OCI-LY1 (cell line): ENCODE measurements around the gene VLDLR.

Experiments
- H2AFZ ChIP-seq: fragments of 200-600 bp; sonication (generic), shearing (Covaris generic); 2 replicates; pipeline ENCODE4 v1.6.0; 2014; ENCODE audit warnings: antibody characterized with exemption, mild to moderate bottlenecking, low read length
- H3F3A ChIP-seq: fragments of 200-600 bp; sonication (generic), shearing (Covaris generic); 2 replicates; pipeline ENCODE4 v1.6.0; 2014; ENCODE audit warnings: mild to moderate bottlenecking, antibody characterized with exemption, low read length, moderate library complexity; ENCODE audit not compliant: insufficient read depth
- H3K27ac ChIP-seq: fragments of 200-600 bp; sonication (generic); 2 replicates; pipeline ENCODE4 v1.5.1; 2014; ENCODE audit warnings: low read length, mixed run types, mild to moderate bottlenecking, low read depth; ENCODE audit not compliant: poor library complexity, severe bottlenecking
- H3K27me3 ChIP-seq: fragments of 200-600 bp; sonication (generic); 2 replicates; pipeline ENCODE4 v1.6.0; 2014; ENCODE audit warnings: antibody characterized with exemption, mild to moderate bottlenecking, low read length, moderate library complexity; ENCODE audit not compliant: insufficient read depth
- H3K36me3 ChIP-seq: fragments of 200-600 bp; sonication (generic); 2 replicates; pipeline ENCODE4 v1.6.1; 2014; ENCODE audit warnings: mild to moderate bottlenecking, antibody characterized with exemption, low read length, moderate library complexity, mixed read lengths; ENCODE audit not compliant: insufficient read depth
- H3K4me1 ChIP-seq: fragments of 200-600 bp; sonication (generic); 2 replicates; pipeline ENCODE4 v1.5.1; 2014; ENCODE audit warnings: mild to moderate bottlenecking, low read length, moderate library complexity; ENCODE audit not compliant: insufficient read depth, severe bottlenecking
- H3K4me2 ChIP-seq: fragments of 200-600 bp; sonication (generic), shearing (Covaris generic); 2 replicates; pipeline ENCODE4 v1.6.1; 2014; ENCODE audit warnings: low read length
- H3K4me3 ChIP-seq: fragments of 200-600 bp; sonication (generic); 2 replicates; pipeline ENCODE4 v1.5.1; 2014; ENCODE audit warnings: low read length, low read depth, mild to moderate bottlenecking, mixed read lengths; ENCODE audit not compliant: poor library complexity, severe bottlenecking
- H3K79me2 ChIP-seq: fragments of 200-600 bp; shearing (Covaris generic); 2 replicates; pipeline ENCODE4 v1.6.1; 2016; ENCODE audit warnings: mixed run types, low read length, mixed read lengths; ENCODE audit not compliant: insufficient read depth
- H3K9ac ChIP-seq: fragments of 200-600 bp; sonication (generic), shearing (Covaris generic); 2 replicates; pipeline ENCODE4 v1.6.1; 2014; ENCODE audit warnings: mild to moderate bottlenecking, low read length, mixed read lengths
- H3K9me2 ChIP-seq: fragments of 200-600 bp; sonication (generic), shearing (Covaris generic); 2 replicates; pipeline ENCODE4 v1.6.1; 2014; ENCODE audit warnings: low read depth, mild to moderate bottlenecking, low read length, mixed read lengths
- H3K9me3 ChIP-seq: fragments of 200-600 bp; shearing (Covaris generic); 2 replicates; pipeline ENCODE4 v1.6.1; 2014; ENCODE audit warnings: low read length, mixed read lengths
- H4K20me1 ChIP-seq: fragments of 200-600 bp; sonication (generic), shearing (Covaris generic); 2 replicates; pipeline ENCODE4 v1.6.0; 2016; ENCODE audit warnings: mild to moderate bottlenecking, low read length; ENCODE audit not compliant: insufficient read depth
- CTCF ChIP-seq: fragments of 200-600 bp; sonication (generic), shearing (Covaris generic); IDR thresholded peaks from 2 replicates; pipeline ENCODE4 v1.5.1; 2017; ENCODE audit warnings: mild to moderate bottlenecking, antibody characterized with exemption, low read length, moderate library complexity, mixed read lengths
- EZH2 ChIP-seq: fragments of 200-600 bp; sonication (generic), shearing (Covaris generic); IDR thresholded peaks from 2 replicates; pipeline ENCODE4 v1.8.0; 2017; ENCODE audit warnings: borderline replicate concordance, mixed run types, mild to moderate bottlenecking, antibody characterized with exemption, low read length, moderate library complexity, mixed read lengths

VLDLR gene

GRCh38 chr9:2605246-2605645 lies 16.3 kb upstream of the VLDLR start:
- Histone ChIP-seq H3K4me2 (no peak overlapping the region), H2AFZ (no peak overlapping the region), H3K79me2 (no peaks in the 10 kb centered on the region), H3K9me3 (no peaks in the 10 kb centered on the region), H3K27ac (no peak overlapping the region), H3K9ac (no peak overlapping the region), H3K4me3 (no peak overlapping the region), H3K36me3 (no peaks in the 10 kb centered on the region), H3K27me3 (no peaks in the 10 kb centered on the region; the same call in 1 of the 2 replicates), H3K9me2 (no peaks in the 10 kb centered on the region), H3K4me1 (no peaks in the 10 kb centered on the region), H3F3A (no peaks in the 10 kb centered on the region), H4K20me1 (no peaks in the 10 kb centered on the region)
- TF ChIP-seq EZH2 (no peak), CTCF (no peak)

- no peak overlapping the region for H2AFZ ChIP-seq
- no peaks in the 10 kb centered on the region for H3K36me3 ChIP-seq
- no peak overlapping the region for H3K4me3 ChIP-seq
- TF ChIP-seq CTCF, result no peak
- no peak for TF ChIP-seq EZH2
- H3K9me3 ChIP-seq, result no peaks in the 10 kb centered on the region
- H3K9me2 ChIP-seq, result no peaks in the 10 kb centered on the region
- no peaks in the 10 kb centered on the region; the same call in 1 of the 2 replicates for H3K27me3 ChIP-seq
- H4K20me1 ChIP-seq, result no peaks in the 10 kb centered on the region
- H3K9ac ChIP-seq, result no peak overlapping the region
- H3K4me2 ChIP-seq, result no peak overlapping the region
- H3K79me2 ChIP-seq, result no peaks in the 10 kb centered on the region
- H3K27ac ChIP-seq, result no peak overlapping the region
- no peaks in the 10 kb centered on the region for H3F3A ChIP-seq
- no peaks in the 10 kb centered on the region for H3K4me1 ChIP-seq
Measured at GRCh38 chr9:2608276-2608675, 13.3 kb upstream of the VLDLR start.

GRCh38 chr9:2610985-2611384 lies 10.6 kb upstream of the VLDLR start:
- no peaks in the 10 kb centered on the region for H3K4me1 ChIP-seq
- no peaks in the 10 kb centered on the region for H4K20me1 ChIP-seq
- H3K36me3 ChIP-seq, result no peaks in the 10 kb centered on the region
- no peaks in the 10 kb centered on the region for H3K9me2 ChIP-seq
- no peaks in the 10 kb centered on the region; the same call in 1 of the 2 replicates for H3K27me3 ChIP-seq
- TF ChIP-seq CTCF (no peak), EZH2 (no peak)
- no peaks in the 10 kb centered on the region for H3K79me2 ChIP-seq
- no peak overlapping the region for H2AFZ ChIP-seq
- H3F3A ChIP-seq, result no peaks in the 10 kb centered on the region
- H3K27ac ChIP-seq, result no peak overlapping the region
- no peaks in the 10 kb centered on the region for H3K9me3 ChIP-seq
- H3K4me3 ChIP-seq, result no peak overlapping the region
- H3K9ac ChIP-seq, result no peak overlapping the region
- H3K4me2 ChIP-seq, result no peak overlapping the region
